Smooth muscle cell (in vitro differentiated cells): ENCODE data around the gene C1QTNF12. TPM values are rescaled to one million over a fixed set of nuclear protein-coding genes. Genes with fewer than 3 reads are reported as not detected.

ENCODE experiments used
- DNase-seq: peaks from one replicate; lab custom pipeline; 2025; ENCODE audit not compliant: unreplicated experiment; lab: John Stamatoyannopoulos, UW
- H2AFZ ChIP-seq: fragments of 200-600 bp; sonication (generic); 2 replicates; pipeline ENCODE4 v1.6.0; 2016; ENCODE audit warnings: antibody characterized with exemption, low read depth, mild to moderate bottlenecking
- H3F3A ChIP-seq: fragments of 200-600 bp; sonication (generic); 2 replicates; pipeline ENCODE4 v1.6.0; 2017; ENCODE audit warnings: antibody characterized with exemption, low read depth
- H3K27ac ChIP-seq: fragments of 200-600 bp; sonication (generic); 2 replicates; pipeline ENCODE4 v1.5.1; 2016; ENCODE audit warnings: low read depth, mild to moderate bottlenecking
- H3K27me3 ChIP-seq: fragments of 200-600 bp; sonication (generic); 2 replicates; pipeline ENCODE4 v1.6.1; 2016; ENCODE audit warnings: low read depth, mild to moderate bottlenecking
- H3K36me3 ChIP-seq: fragments of 200-600 bp; sonication (generic); 2 replicates; pipeline ENCODE4 v1.5.1; 2016; ENCODE audit warnings: low read depth
- H3K4me1 ChIP-seq: fragments of 200-600 bp; sonication (generic); 2 replicates; pipeline ENCODE4 v1.5.1; 2016; ENCODE audit warnings: low read depth
- H3K4me2 ChIP-seq: fragments of 200-600 bp; sonication (generic); 2 replicates; pipeline ENCODE4 v1.6.0; 2016; ENCODE audit warnings: mild to moderate bottlenecking
- H3K4me3 ChIP-seq: fragments of 200-600 bp; sonication (generic); 2 replicates; pipeline ENCODE4 v1.5.1; 2016; ENCODE audit warnings: mild to moderate bottlenecking
- H3K79me2 ChIP-seq: fragments of 200-600 bp; sonication (generic); 2 replicates; pipeline ENCODE4 v1.6.0; 2016; ENCODE audit warnings: low read depth, mild to moderate bottlenecking
- H3K9ac ChIP-seq: fragments of 200-600 bp; sonication (generic); 2 replicates; pipeline ENCODE4 v1.6.0; 2016; ENCODE audit warnings: low read depth
- H3K9me3 ChIP-seq: fragments of 200-600 bp; sonication (generic); replicated peaks from 2 replicates; pipeline ENCODE4 v1.5.1; 2016; ENCODE audit warnings: low read depth
- H4K20me1 ChIP-seq: fragments of 200-600 bp; sonication (generic); 2 replicates; pipeline ENCODE4 v1.6.0; 2016; ENCODE audit warnings: low read depth
- WGBS: methylation state at CpG from one replicate; pipeline ENCODE4 v1.1.7; 2016; ENCODE audit warnings: low lambda C conversion rate; 5-methylcytosine and 5-hydroxymethylcytosine counted together
- polyA plus RNA-seq: library from polyadenylated mRNA; unstranded; fragments of >200 nt; fragmentation: Nextera tagmentation; extraction: Ambion mirVana; gene quantifications from 2 replicates; pipeline ENCODE4 v1.2.1, GENCODE V29; 2016
- total RNA-seq: library from RNA; depleted of rRNA; stranded (reverse); fragments of >200 nt; gene quantifications from 2 replicates; pipeline ENCODE4 v1.2.3, GENCODE V29; 2014
- TF ChIP-seq, protein P1 (sequence below): fragments of 200-600 bp; sonication (generic); IDR thresholded peaks from 2 replicates; pipeline ENCODE4 v1.5.1; 2017; ENCODE audit warnings: borderline replicate concordance, mild to moderate bottlenecking, antibody characterized with exemption; ENCODE audit not compliant: insufficient read depth, poor library complexity, severe bottlenecking

C1QTNF12 gene
- total and polyA plus RNA-seq, 2 experiments from 2014 or later, result 1.8 to 5.4 TPM

DNA sequence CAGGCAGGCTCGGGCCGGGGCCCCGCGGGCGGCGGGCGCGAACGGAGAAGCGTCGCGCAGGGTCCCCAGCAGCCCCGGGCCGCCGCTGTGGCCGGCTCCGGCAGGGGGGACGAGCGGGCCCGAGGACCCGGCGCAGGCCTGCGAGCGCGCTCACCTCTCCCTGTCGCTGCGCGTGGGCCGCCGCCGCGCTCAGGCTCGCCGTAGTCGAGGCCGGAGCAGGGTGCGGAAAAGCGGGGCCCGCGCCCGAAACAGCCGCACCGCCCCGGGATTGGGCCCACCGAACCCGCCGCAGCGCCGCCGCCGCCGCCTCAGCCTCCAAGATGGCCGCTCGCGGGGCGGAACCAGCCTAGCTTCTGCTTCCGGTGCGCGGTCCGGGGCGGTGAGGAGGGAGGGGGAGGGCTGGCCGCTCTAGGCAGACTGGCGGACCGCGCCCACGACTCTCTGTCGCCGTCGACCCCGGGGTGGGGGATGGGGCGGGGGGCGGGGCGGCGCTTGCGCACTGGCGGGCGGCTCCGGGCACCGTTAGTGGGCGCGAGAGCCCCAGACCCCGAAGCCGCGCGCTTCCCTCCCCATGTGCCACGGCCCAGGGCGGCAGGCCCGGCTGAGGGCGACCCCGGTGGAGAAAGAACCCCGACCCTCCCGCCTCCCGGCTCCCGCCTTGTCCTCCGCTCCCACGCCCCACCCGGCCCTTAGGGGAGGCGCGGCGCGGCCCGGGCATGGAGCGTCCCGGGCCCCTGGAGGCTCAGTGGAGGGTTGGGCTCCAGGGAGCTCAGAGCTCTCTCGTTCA is 27.2 kb upstream of the C1QTNF12 start, which contains the start of gene UBE2J2:
TSS of gene UBE2J2 (minus strand) at position 343 of the 787 bp plus-strand sequence. CDS start 5,862 bp downstream, outside the sequence.
- WGBS, result 1% methylated on average over 67 of the region's 105 CpGs
- DNase-seq, result peak; percentile 88
- no peaks in the 10 kb centered on the region for H3K36me3 ChIP-seq

DNA sequence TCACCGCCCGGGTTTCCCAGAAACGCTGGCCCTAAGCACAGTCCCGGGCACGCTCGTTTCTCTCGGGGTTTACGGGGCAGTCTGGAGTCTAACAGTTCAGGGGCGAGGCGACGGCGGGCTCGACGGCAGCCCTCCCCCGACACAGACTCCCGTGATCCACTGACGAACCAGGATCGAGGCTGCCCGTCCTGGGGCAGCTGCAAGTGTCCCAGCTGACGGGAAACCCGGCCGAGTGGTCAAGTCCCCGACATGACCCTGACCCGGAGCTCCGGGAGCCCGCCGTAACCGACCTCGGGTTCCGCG is 26.6 kb upstream of the C1QTNF12 start:
- peaks cover 51% of the 10 kb centered on the region for H3K79me2 ChIP-seq
- peak overlapping the region; percentile 98 for H3K4me2 ChIP-seq
- no peaks in the 10 kb centered on the region for H3K27me3 ChIP-seq
- H3K4me3 ChIP-seq, result peak overlapping the region; percentile 85
- H3K9me3 ChIP-seq, result no peaks in the 10 kb centered on the region
- peak overlapping the region; percentile 74 for H3K27ac ChIP-seq
- H3K4me1 ChIP-seq, result peaks cover 18% of the 10 kb centered on the region
- 1% methylated on average over 31 of the region's 31 CpGs for WGBS
- no peaks in the 10 kb centered on the region for H3F3A ChIP-seq
- TF ChIP-seq, protein P1, sequence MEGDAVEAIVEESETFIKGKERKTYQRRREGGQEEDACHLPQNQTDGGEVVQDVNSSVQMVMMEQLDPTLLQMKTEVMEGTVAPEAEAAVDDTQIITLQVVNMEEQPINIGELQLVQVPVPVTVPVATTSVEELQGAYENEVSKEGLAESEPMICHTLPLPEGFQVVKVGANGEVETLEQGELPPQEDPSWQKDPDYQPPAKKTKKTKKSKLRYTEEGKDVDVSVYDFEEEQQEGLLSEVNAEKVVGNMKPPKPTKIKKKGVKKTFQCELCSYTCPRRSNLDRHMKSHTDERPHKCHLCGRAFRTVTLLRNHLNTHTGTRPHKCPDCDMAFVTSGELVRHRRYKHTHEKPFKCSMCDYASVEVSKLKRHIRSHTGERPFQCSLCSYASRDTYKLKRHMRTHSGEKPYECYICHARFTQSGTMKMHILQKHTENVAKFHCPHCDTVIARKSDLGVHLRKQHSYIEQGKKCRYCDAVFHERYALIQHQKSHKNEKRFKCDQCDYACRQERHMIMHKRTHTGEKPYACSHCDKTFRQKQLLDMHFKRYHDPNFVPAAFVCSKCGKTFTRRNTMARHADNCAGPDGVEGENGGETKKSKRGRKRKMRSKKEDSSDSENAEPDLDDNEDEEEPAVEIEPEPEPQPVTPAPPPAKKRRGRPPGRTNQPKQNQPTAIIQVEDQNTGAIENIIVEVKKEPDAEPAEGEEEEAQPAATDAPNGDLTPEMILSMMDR, result no peak
- no peak overlapping the region for H2AFZ ChIP-seq
- H4K20me1 ChIP-seq, result peaks cover 48% of the 10 kb centered on the region
- H3K9ac ChIP-seq, result peak overlapping the region; percentile 97
- no peak for DNase-seq
- no peaks in the 10 kb centered on the region for H3K36me3 ChIP-seq

More for the DNA sequence above, 27.2 kb upstream of the C1QTNF12 start, which contains the start of gene UBE2J2:
- Histone ChIP-seq H3K9ac (peak within 1 kb of the TSS; percentile 97), H3F3A (no peaks in the 10 kb centered on the region), H4K20me1 (peaks cover 43% of the 10 kb centered on the region), H3K4me2 (peak within 1 kb of the TSS; percentile 98), H3K4me1 (peaks cover 18% of the 10 kb centered on the region), H3K4me3 (peak within 1 kb of the TSS; percentile 85), H2AFZ (peak within 1 kb of the TSS; percentile 75), H3K9me3 (no peaks in the 10 kb centered on the region), H3K27ac (peak within 1 kb of the TSS; percentile 74), H3K27me3 (no peaks in the 10 kb centered on the region), H3K79me2 (peaks cover 46% of the 10 kb centered on the region)
- TF ChIP-seq, protein P1, result no peak

DNA sequence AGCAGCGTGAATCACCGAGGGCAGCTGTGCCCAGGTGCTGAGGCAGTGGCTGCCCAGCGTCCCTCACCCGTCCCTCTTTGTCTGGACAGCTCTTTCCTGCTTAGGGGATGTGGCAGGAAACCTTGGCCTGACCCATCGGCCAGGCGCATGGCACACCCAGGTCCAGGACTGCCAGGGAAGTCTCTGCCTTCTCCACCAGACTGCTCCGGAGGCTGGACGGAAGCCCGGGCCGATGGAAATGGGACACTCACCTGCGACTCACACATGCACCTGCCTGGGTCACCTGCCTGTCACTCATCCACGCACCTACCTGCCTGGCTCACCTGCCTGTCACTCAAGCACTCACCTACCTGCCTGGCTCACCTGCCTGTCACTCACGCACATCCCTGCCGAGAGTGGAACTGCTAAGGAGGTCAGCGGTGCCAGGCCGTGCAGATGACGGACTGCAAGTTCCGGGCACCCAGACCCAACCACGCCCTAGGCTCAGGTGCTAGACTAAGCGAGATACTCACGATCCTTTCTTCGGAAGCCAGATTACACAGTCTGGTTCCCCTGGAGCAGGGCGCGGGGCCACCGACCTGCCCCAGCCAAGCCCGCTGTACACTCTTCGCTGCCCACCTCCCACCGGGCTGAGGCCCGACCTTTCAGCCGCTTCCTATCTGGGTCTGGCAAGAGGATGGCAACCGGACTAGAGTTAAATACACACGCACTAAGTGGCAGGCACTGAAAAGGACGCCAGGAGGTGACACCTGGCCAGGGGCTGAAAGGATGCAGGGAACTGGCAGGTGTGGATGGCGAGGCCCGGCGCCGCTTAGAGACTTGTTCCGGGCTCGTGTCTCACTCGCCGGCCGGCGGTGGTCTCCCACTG is 26.1 kb upstream of the C1QTNF12 start:
- H4K20me1 ChIP-seq, result peaks cover 50% of the 10 kb centered on the region
- H3K27ac ChIP-seq, result peak overlapping the region; percentile 74
- H3K4me2 ChIP-seq, result peak overlapping the region; percentile 98
- no peaks in the 10 kb centered on the region for H3K9me3 ChIP-seq
- no peak overlapping the region for H2AFZ ChIP-seq
- peaks cover 18% of the 10 kb centered on the region for H3K4me1 ChIP-seq
- DNase-seq, result no peak
- TF ChIP-seq, protein P1, result no peak
- peak overlapping the region; percentile 85 for H3K4me3 ChIP-seq
- peak overlapping the region; percentile 97 for H3K9ac ChIP-seq
- H3K79me2 ChIP-seq, result peaks cover 54% of the 10 kb centered on the region
- no peaks in the 10 kb centered on the region for H3K27me3 ChIP-seq
- no peaks in the 10 kb centered on the region for H3K36me3 ChIP-seq
- WGBS, result 51% methylated on average over 43 of the region's 43 CpGs
- H3F3A ChIP-seq, result no peaks in the 10 kb centered on the region
